Superior temporal gyrus (tissue), 1 donor: ENCODE results near the gene DMD.
A peak's percentile ranks its signal among the peaks of the same experiment; 100 is the strongest.
"Not testable (repeated sequence)": the region's sequence is repeated elsewhere in the genome, so short reads cannot be mapped to it uniquely, and the experiment has no call there.

Experiments
- DNase-seq: peaks from one replicate; pipeline ENCODE4 v3.0.0-alpha.2; 2016; ENCODE audit errors: extremely low spot score

The DMD gene

GRCh38 chrX:31443654-31444053 lies 1767.7 kb downstream of the DMD start:
- no peak for DNase-seq

GRCh38 chrX:31440546-31440945 lies 1770.8 kb downstream of the DMD start:
- no peak for DNase-seq

- DNase-seq: no peak
These were observed 1774.9 kb downstream of the DMD start for GRCh38 chrX:31436424-31436823.

GRCh38 chrX:31435592-31435991 lies 1775.8 kb downstream of the DMD start:
- DNase-seq: no peak

GRCh38 chrX:31433856-31434255 lies 1777.5 kb downstream of the DMD start:
- no peak for DNase-seq

- DNase-seq: no peak
These were observed 1781.4 kb downstream of the DMD start for GRCh38 chrX:31429915-31430314.

GRCh38 chrX:31423609-31424189 lies 1787.7 kb downstream of the DMD start:
- peak; percentile 36 for DNase-seq

- no peak for DNase-seq
These were observed 1789.9 kb downstream of the DMD start for GRCh38 chrX:31421441-31421840.

- DNase-seq: no peak
These were observed 1790.6 kb downstream of the DMD start for GRCh38 chrX:31420711-31421151.

- no peak for DNase-seq
These were observed 1791.0 kb downstream of the DMD start for GRCh38 chrX:31420302-31420701.

GRCh38 chrX:31397119-31397518 lies 1814.2 kb downstream of the DMD start:
- no peak for DNase-seq

GRCh38 chrX:31392513-31392912 lies 1818.8 kb downstream of the DMD start:
- DNase-seq: no peak

- no peak for DNase-seq
These were observed 1822.4 kb downstream of the DMD start for GRCh38 chrX:31388946-31389345.

- peak; percentile 48 for DNase-seq
These were observed 1826.9 kb downstream of the DMD start for GRCh38 chrX:31384471-31384870.

GRCh38 chrX:31383991-31384390 lies 1827.4 kb downstream of the DMD start:
- no peak for DNase-seq

GRCh38 chrX:31378973-31379372 lies 1832.4 kb downstream of the DMD start:
- DNase-seq: not testable (repeated sequence)

GRCh38 chrX:31377821-31378220 lies 1833.5 kb downstream of the DMD start:
- DNase-seq: not testable (repeated sequence)

- no peak for DNase-seq
These were observed 1834.8 kb downstream of the DMD start for GRCh38 chrX:31376408-31377022.

- DNase-seq: no peak
These were observed 1836.6 kb downstream of the DMD start for GRCh38 chrX:31374786-31375185.

GRCh38 chrX:31371956-31372355 lies 1839.4 kb downstream of the DMD start:
- DNase-seq: no peak

GRCh38 chrX:31367816-31368215 lies 1843.5 kb downstream of the DMD start:
- no peak for DNase-seq

GRCh38 chrX:31366041-31366440 lies 1845.3 kb downstream of the DMD start:
- no peak for DNase-seq

GRCh38 chrX:31356275-31357212 lies 1854.8 kb downstream of the DMD start:
- DNase-seq: no peak
